Activated T-cell treated with anti-CD3 and anti-CD28 coated beads, Interleukin-2, amount 50 U/mL, for 48 hours (primary cell): ENCODE results near the gene TMPRSS4.

Source experiments
- DNase-seq, 2 experiments: peaks; one replicate each; pipeline ENCODE4 v3.0.0-alpha.2; 2020

The TMPRSS4 gene

DNA sequence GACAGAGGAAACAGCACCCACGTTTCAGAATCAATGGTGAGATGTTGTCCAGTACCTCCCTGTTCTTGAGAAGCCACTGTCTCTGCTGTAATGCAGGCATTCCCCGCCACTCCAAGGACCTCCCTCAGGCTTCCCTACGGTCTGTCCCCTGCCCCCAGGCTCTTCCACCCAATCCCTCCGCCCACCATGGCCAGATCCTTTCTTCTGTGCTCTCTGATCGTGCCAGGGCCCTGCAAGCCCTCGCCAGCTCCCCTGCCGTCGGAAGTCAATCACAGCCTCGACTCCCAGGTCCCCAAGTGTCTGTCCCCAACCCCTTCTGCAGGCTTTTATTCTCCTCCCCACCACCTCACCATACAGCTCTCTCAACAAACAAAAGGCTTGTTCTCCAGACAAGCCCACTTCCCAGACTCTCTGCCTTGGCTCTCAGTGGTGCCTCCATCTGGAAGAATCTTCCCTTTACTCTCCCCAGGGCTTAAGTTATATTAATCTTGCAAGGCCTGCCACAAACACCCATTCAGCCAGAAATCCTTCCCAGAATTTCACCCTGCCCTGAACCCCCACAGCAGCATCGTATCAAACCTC, 62.1 kb downstream of the TMPRSS4 start:
- no peak for DNase-seq

DNA sequence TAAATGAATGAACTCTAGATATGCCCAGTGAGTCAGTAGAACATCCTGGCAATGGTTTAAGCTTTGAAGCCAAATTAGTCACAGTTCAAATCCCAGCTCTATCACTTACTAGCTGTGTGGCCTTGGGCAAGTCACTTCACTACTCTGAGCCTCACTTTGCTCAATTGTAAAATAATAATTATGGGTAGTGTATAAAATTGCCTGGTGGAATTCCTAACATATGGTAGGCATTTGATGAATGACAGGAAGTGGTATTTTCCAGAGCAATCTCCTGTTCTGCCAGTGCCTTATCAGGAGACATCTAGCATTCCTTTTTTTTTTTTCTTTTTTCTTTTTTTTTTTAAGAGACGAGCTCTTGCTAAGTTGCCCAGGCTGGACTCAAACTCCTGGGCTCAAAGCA, 62.7 kb downstream of the TMPRSS4 start:
- DNase-seq = no peak

DNA sequence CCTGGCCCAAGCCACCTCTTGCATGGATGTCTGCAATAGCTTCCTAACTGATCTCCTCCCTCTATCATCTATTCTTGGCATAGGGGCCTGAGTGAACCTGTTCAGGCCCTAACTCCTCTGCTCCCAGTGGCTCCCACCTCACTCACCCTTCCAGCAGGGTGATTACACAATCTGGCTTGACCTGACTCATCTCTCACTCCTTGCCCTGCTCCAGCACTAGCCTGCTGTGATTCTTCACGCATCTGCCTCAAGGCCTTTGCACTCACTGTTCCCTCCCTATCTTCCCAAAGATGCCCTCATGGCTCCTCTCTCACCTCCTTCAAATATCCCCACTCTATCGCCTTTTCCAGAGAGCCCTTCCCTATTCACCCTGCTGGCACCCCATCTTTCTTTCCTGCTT, 65.2 kb downstream of the TMPRSS4 start:
- DNase-seq = no peak

DNA sequence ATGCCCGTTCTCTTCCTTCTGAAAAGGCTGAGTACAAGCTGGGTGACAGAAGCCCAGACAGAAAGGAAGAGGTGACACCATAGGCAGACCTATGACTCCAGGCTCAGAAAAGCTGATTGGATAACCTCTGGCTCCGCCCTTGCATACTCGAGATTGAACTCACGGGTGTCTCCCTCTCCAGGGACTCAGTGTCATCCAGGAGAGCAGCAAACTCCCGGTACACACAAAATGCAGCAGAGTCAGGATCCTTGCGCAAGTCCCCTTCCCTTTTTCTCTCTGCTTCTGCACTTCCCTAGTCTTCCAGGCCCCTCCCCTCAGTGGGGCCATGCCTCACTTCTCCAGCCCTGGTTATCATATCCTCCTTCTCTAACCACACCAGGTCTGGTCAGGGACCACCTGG, 65.9 kb downstream of the TMPRSS4 start:
- no peak for DNase-seq

DNA sequence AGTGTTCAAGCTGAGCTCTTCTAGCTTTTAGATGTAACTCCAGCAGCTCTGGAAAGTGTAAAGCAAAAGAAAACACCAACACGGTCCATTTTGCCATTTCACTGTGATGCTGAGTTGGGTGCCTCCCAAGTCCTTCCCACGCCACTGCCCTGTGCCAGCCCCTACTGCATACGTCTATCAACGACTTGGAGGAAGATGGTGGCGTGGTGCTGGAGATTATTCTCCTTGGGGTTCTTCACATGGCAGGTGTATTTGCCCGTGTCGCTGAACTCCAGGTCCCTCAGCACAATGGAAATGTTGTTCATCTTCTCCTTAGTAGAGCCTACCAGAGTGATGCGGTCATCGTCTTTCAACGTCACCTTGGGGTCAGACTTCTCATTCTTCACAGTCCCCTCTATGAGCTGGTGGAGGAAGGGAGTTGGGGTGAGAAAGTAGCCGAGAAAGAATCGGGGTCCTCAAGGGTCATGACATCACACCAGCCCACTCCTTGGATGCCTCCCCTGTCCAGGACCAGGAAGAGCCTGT, 66.8 kb downstream of the TMPRSS4 start:
- DNase-seq = no peak

DNA sequence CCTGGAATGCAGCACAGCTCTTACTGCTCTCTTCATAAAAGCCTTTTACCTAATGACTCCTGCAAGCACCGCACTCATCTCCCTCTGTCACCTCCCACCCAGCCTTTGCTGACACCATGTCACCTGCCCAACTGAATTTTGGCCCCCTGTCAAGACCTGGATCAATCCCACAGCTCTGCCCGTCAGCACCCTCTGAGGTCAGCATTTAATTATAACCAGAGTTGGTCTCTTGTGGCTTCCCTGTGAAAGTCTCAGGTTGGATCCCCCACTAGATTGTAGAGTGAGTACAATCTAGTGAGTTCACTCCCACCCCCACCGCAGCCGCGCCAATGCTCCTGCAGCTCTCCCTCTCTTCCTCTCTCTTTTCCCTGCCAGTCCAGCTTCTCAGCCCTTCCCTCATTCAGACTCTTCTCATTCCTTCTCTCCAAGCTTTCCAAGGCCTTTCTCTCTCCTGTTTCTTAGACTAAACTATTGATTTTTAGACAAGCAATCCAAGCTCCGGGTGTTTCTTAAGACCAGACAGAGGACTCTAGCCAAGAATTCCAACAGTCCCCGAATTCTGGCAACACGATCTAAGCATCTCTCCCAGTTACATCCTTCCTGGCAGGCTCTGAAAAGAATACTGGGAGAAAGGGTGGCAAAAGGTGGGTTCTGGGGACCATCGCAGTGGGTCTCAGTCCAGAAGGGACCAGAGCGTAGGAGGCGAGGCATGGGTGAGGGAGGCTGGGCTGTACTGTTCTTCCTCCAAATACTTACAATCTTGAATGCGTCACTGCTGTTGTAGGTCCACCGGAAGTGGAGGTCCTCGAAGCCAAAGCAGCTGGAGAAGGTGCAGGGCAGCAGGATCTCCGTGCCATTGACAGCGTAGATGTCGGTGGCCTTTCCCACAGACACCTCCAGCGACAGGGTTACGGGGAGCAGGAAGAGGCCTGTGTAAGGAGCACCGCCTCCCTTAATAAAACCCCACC, 67.7 kb downstream of the TMPRSS4 start:
- no peak for DNase-seq

DNA sequence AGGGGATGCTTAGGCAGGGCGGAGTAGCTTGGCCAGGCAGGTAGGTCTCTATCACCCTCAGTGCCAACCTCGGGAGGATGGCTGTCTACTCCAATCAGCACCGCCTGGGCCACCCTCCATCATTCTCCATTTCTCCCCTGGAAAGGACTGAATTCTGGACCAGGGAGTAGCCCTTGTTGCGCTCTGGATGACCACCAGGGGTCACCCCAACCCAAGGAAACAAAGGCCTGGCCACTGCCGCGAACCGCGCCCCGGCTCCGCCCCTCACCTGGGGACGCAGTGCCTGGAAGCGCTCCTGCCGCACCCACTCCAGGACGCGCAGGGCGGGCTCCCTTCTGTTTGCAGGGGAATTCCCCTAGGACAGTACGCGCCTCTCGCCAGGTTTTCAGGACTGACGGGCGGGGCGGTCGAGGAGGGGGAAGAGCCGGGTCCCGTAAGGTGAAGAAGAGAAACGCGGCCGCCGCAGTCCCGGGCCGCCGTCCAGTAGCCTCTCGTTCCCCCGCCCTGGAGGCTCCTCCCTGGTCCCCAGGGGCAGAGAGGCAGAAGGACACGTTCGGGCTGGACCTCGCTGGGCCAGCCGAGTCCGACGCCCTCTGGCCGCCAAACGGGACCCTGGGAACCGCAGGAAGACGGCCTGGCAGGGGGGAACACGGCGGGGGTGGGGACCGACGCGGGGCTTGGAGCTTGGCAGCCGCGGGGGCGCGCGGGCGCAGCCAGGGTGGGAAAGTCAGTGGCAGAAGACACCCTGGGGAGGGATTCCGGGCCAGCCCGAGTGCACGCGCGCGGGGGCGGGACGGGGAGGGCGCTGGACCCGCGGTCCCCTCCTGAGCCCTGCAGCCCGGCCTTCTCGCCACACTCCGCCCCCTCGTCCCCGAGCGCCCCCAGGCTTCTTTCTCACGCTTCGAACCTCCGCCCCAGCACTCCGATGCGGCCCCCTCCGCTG, 68.7 kb downstream of the TMPRSS4 start:
- DNase-seq = peak; percentile 94

DNA sequence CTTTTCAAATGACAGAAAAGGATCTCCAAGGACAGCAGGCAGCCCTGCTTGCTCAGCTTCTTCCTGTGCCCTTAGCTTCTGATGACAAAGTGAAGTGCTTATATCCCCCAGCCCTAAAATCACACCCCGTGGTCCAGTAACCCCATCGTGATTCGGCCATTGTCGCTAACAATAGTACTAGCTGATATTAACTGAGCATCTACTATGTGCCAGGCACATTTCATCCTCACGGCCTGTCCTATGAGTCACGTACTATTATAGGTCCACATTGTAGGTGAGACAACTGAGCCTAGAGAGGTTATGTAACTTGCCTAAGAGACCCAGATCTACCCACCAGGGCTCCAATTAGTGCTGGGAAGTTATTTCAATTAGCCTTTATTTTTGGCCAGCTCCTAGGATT, 69.7 kb downstream of the TMPRSS4 start:
- DNase-seq = no peak

DNA sequence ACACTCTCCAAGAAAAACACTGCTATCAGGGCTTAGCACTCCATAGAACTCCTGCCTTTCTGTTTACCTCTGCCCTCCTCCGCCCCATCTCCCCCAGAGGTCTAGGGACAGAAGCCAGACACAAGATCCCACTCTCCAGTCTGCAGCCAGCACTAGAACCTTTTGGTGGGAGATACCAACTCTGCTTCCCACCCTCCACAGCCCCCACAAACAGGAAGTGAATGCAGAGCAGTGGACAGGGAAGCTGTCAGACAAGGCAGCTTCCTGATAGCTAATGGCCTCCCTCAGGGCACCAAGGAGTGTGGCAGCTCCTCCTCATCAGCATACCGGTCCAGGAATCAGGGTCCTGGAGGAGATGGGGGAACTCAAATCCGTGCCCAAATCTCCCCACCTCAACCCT, 70.6 kb downstream of the TMPRSS4 start:
- no peak for DNase-seq

DNA sequence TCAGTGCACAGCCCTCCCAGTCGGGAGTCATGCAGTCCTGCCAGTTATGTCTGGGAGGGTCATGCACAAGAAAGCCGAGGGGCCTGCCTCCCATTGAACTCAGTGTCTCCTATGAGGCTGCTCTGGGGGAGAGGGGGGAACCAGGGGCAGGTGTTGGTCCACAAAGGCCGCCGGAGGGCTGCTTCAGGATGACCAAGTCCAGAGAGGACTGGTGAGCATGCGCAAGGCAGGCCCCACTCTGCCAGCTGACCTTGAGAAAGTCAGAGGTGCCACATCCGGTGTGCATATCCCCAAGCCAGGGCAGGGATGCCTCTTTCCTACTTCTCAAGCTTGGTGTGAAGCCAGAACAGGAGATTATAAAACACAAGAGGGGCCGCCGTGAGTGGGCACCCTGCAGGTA, 71.4 kb downstream of the TMPRSS4 start:
- no peak for DNase-seq

DNA sequence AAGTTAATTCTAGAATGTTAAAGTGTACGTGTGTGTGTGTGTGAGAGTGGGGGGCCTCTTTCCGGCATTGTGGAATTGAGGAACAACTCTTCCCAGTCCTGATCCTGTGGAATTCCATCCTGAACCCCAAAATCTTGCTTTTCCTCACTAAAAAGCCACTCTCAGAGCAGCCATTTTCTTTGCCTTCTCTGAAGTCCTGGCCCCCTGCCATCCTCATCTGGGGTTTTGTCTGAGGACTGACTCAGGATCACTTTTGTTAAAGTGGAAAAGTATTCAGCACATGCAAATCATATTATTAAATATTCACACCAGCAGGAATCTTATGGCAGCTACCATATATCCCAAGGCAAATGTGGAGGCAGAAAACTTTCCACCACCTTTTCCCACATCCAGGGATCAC, 72.0 kb downstream of the TMPRSS4 start:
- no peak for DNase-seq

DNA sequence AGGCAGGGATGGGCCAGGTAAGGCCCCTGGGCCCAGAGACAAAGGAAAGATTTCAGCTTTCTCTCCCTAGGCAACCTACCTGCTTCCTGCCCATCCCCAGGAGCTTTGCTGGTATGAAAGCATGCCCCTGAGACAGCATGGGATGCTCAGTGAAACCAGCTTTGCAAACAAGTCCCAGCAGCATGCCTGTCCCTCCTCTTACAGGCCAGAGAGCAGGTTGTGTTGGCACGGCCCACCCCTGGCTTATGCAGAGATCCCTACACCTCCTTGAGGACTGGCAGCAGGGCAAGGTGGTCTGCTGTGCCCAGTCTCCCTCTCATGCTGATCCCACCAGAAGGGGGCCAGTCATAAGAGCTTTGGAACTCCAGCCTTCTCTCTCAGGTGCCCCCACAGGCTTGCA, 72.6 kb downstream of the TMPRSS4 start:
- no peak for DNase-seq

DNA sequence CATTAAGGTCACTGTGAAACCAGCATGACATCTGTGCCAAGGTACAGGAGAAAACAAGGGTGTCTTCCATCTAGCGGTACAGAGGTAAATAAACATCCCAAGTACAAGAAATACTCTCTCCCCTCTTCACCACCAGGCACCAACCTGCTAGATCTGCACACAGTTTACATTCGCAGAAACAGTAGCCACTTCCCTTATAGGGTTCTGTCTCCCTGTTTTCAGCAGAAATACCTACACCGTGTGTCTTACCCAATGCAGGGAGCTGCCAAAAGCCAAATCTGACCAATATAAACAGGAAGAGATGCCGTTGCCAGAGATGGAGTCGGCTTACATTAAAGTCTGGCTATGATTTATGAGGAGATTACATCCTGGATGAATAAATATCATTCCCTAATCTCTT, 74.6 kb downstream of the TMPRSS4 start:
- no peak for DNase-seq

DNA sequence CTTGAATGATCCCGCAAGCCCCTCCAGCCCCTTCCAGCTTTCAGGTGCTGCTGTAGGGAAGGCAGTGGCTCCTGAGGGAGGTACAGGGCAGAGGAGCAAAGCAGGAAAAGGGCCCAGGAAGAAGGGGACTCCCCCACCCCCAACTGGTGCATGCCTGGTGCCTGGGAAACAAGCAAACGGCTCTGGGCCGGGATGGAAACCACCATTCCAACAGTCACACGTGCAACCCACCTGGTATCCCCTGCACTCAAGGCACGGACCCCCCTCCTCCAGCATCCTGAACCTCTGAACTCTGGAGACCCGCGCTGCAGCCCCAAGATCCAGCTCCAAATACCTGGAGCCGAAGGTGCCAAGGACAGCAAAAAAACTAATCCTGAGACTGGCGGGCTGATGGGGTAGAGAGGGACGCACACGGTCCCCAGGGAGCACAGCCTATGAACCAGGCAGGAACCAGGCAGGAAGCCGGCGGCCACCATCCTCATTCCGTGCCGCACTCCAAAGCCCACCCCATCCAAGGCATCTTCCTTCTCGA, 75.2 kb downstream of the TMPRSS4 start:
- DNase-seq = no peak

DNA sequence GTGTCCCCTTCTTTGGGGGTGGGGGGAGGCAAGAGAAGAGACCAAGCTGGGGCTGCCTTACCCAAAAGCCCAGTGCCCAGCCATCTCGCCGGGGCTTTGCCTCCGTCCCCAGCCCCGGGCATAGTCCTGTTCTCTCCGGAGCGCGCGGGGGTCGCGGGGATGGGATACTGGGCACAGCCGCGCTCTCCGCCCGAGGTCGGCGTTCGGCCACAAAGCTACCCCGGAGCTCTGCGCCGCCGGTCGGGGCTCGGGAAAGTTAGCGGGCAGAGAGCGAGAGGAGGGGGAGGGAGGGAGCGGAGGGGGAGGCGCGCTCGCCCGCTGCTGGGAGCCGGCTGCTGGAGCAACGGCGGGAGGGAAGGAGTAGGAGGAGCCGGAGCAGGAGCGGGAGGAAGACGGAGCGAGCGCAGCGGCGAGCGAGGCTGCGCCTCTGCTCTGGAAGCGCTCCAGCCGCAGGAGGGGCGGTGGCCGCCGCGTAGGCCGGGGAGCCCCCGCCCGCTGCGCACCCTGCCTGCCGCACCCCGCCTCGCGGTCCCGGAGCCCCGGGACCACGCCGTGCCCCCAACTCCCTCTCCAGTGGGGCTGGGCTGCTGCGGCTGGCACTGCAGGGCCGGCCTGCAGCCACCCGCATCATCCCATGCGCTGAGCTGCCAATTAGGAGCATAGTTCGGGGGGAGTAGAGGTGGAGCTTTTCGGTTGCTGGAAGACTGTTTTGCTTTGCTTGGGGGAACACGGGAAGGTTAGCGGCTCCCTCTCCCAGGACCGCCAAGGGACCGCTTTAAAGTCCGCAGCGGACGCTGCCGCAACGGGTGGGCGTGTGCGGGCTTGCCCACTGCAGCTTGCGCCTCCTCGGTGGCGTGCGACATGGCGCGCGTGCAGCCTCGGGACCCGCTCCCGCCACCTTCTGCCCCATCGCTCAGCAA, 75.9 kb downstream of the TMPRSS4 start, which contains the start of gene SCN4B:
Gene SCN4B, minus strand, starts transcription at position 272 of the 920 bp plus-strand sequence. Its CDS starts 150 bp downstream, at position 122.
- DNase-seq = peak in 1 of 2 experiments; percentile 42

DNA sequence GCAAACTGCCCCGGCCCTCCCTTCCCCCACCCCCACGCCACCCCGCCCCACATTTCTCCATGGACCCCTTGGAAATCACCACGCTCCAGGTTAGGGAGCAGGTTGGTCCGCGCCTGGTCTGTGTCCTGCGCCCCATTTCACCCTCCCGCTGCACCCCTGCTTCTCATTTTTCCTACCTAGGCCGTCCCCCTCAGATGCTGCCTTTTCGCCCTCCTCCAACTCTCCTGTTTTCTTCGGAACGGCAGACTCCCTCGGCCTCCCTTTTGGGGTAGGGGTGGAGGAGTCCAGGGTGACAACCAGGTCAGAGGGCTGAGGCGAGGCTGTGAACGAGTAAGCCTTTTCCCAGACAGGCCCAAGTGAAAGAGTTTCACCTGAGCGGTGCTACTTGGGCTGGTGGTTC, 76.6 kb downstream of the TMPRSS4 start:
- no peak for DNase-seq

DNA sequence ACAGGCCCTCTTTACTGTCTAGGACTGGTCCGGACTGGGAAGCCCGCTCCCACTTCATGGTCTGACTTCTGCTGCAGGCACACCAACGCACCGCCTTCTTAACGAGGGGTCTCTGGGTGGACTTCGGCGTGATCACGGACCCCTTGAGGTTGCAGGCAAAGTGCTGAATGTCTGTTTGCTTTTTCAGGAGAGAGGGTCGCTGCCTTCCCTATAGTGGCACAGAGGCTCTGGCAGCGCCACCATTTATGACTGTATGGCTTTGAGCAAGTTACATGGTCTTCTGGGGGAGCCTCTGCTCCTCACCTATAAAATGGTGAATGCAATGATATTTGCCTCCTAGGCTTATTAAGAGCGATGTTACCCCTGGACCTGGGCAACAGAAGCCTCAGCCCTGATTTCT, 77.1 kb downstream of the TMPRSS4 start:
- DNase-seq = no peak

DNA sequence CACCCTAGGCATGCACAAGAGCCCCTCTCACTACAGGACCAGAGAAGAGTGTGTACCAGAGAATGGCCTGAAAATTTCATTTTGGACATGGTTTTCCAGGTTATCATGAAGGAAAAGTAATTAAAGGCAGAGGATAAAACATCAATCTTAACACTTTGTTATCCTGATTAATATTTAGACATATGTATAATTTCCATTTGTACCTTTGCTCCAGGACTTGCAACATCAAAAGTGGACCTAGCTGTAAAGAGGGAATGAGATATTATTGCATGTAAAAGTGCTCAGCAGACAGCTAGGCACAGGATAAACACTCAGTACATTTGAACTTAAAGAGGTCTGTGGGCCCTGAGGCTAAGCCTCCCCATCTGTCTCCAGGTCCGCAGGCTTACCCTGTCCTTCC, 77.8 kb downstream of the TMPRSS4 start:
- DNase-seq = no peak

DNA sequence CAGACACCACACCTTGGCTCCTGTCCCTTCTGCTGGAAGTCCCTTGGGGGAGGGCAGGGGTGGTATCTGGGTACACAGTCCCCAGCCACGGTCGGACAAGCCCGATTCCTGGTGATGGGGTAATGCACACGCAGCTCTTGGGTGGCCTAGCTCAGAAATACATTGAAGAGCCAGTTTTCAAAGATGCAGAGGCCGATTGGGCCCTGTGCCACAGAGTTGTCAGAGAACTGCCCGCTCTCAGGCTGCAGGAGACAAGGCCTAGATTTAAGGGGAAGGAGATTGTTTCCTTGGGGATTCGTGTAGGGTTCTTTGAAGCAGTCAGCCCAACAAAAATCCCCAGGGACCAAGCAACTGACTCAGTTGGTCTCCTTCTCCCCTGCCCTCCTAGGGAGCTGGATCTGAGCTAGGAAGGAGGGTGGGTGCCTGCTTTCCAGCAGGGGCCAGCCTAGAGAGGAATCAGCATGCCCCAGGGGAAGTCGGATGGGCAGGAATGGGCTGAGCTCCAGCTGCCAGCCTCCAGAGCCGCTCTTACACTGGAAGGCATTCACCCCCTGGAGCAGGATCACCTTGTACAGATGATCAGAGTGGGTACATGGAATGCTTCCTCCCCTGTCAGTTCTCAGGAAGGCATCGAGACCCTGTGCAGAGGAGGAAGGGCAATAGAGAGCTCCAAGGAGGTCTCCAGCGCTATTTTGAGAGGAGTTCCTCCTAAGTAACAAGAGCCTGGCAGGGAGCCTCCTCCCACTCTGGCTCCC, 79.1 kb downstream of the TMPRSS4 start:
- DNase-seq = no peak

DNA sequence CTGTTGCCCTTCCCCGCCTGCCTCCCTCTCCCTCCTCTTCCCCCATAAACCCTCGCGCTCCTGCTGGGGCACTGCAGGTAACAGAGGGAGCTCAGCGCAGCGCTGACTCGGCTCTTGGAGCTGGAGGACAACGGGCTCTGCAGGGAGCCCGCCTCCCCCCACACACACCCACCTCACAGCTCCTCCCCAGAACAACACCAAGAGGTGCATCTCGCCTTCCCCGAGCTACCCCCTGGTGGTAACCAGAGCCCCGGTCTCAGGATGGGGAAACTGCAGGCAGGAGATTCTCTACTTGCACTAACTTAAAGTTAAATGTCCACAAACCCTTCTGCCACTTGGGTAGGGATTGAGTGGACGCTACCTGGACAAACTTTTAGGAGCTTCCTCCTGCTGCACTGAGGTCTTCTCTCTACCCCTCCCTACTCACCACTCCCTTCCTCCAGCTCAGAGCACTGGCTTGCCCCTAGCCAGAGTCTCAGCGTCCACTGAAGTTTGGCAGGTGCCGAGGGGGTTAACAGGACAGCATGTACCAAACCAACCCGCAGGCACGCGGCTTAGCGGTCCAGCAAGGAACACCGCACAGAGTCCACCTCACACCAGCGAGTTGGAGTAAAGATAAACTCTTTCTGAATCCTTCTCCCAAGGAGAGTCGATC, 79.8 kb downstream of the TMPRSS4 start:
- peak in 1 of 2 experiments; percentile 49 for DNase-seq
